GM20000 (cell line): ENCODE measurements around the gene RUFY4.

Source experiments
- DNase-seq: peaks from one replicate; pipeline ENCODE4 v3.0.0; 2012; ENCODE audit warnings: low spot score
- CTCF ChIP-seq: IDR thresholded peaks from 2 replicates; pipeline ENCODE4 v1.5.1; 2012; ENCODE audit warnings: mild to moderate bottlenecking, control low read depth; ENCODE audit errors: extremely low read depth, missing control alignments

Gene RUFY4

GRCh38 chr2:218047536-218048225 is 21.4 kb upstream of the RUFY4 start:
- no peak for TF ChIP-seq CTCF
- DNase-seq = no peak

GRCh38 chr2:218051903-218052302 is 17.1 kb upstream of the RUFY4 start:
- DNase-seq = no peak
- TF ChIP-seq CTCF = no peak

- no peak for TF ChIP-seq CTCF
- DNase-seq = no peak
Measured at GRCh38 chr2:218059289-218059688, 9.8 kb upstream of the RUFY4 start.

- TF ChIP-seq CTCF = no peak
- no peak for DNase-seq
Measured at GRCh38 chr2:218060118-218060517, 8.9 kb upstream of the RUFY4 start.

- DNase-seq = no peak
- no peak for TF ChIP-seq CTCF
Measured at GRCh38 chr2:218060950-218061660, 7.9 kb upstream of the RUFY4 start.

GRCh38 chr2:218063486-218063885 is 5.6 kb upstream of the RUFY4 start:
- TF ChIP-seq CTCF = no peak
- peak; percentile 41 for DNase-seq

- DNase-seq = no peak
- TF ChIP-seq CTCF = no peak
Measured at GRCh38 chr2:218063896-218064295, 5.2 kb upstream of the RUFY4 start.
